Astrocyte (in vitro differentiated cells and primary cell): ENCODE results near the gene GYPC. TPM values are rescaled to one million over a fixed set of nuclear protein-coding genes. Genes with fewer than 3 reads are reported as not detected.

Source experiments
- DNase-seq: peaks from one replicate; pipeline ENCODE4 v3.0.0-alpha.2; 2010; ENCODE audit warnings: low read depth
- FAIRE-seq: peaks from 2 replicates; lab custom pipeline; 2011; peaks lifted over from hg19 to GRCh38; lab: Jason Lieb, UNC
- H2AFZ ChIP-seq: 2 replicates; pipeline ENCODE4 v1.6.0; 2012; ENCODE audit warnings: low read depth, low read length, inconsistent platforms
- H3K27ac ChIP-seq: 2 replicates; pipeline ENCODE4 v1.5.1; 2011; ENCODE audit warnings: low read depth, low read length, inconsistent platforms
- H3K27me3 ChIP-seq: 2 replicates; pipeline ENCODE4 v1.6.0; 2011; ENCODE audit warnings: low read length, inconsistent platforms; ENCODE audit not compliant: insufficient read depth
- H3K36me3 ChIP-seq: 2 replicates; pipeline ENCODE4 v1.5.1; 2011; ENCODE audit warnings: low read length, inconsistent platforms; ENCODE audit not compliant: insufficient read depth
- H3K4me1 ChIP-seq: 2 replicates; pipeline ENCODE4 v1.5.1; 2011; ENCODE audit warnings: low read length, inconsistent platforms; ENCODE audit not compliant: insufficient read depth
- H3K4me2 ChIP-seq: 2 replicates; pipeline ENCODE4 v1.6.0; 2012; ENCODE audit warnings: low read length, inconsistent platforms
- H3K4me3 ChIP-seq: 2 replicates; pipeline ENCODE4 v1.5.1; 2011; ENCODE audit warnings: low read depth, mild to moderate bottlenecking, low read length, inconsistent platforms; ENCODE audit not compliant: insufficient read depth
- H3K79me2 ChIP-seq: 2 replicates; pipeline ENCODE4 v1.6.0; 2012; ENCODE audit warnings: mild to moderate bottlenecking, low read length, inconsistent platforms; ENCODE audit not compliant: insufficient read depth
- H3K9ac ChIP-seq: 2 replicates; pipeline ENCODE4 v1.6.0; 2012; ENCODE audit warnings: mild to moderate bottlenecking, low read length, inconsistent platforms
- H3K9me3 ChIP-seq: 2 replicates; pipeline ENCODE4 v1.5.1; 2012; ENCODE audit warnings: low read depth, mild to moderate bottlenecking, low read length, inconsistent platforms; ENCODE audit not compliant: insufficient read depth
- H4K20me1 ChIP-seq: 2 replicates; pipeline ENCODE4 v1.6.0; 2012; ENCODE audit warnings: low read length, inconsistent platforms; ENCODE audit not compliant: insufficient read depth
- H3K27ac Mint-ChIP-seq: one replicate; pipeline ENCODE4 v1.8.0; 2021; ENCODE audit warnings: mild to moderate bottlenecking, mixed read lengths; ENCODE audit not compliant: unreplicated experiment
- H3K27me3 Mint-ChIP-seq: one replicate; pipeline ENCODE4 v1.8.0; 2021; ENCODE audit warnings: low read depth, mixed read lengths; ENCODE audit not compliant: unreplicated experiment
- H3K36me3 Mint-ChIP-seq: one replicate; pipeline ENCODE4 v1.8.0; 2021; ENCODE audit warnings: low read depth, mixed read lengths; ENCODE audit not compliant: unreplicated experiment
- H3K4me1 Mint-ChIP-seq: one replicate; pipeline ENCODE4 v1.8.0; 2021; ENCODE audit warnings: low read depth, mixed read lengths; ENCODE audit not compliant: unreplicated experiment
- H3K4me3 Mint-ChIP-seq: one replicate; pipeline ENCODE4 v1.8.0; 2021; ENCODE audit warnings: mild to moderate bottlenecking, moderate library complexity, mixed read lengths; ENCODE audit not compliant: unreplicated experiment
- H3K9me3 Mint-ChIP-seq: one replicate; pipeline ENCODE4 v1.8.0; 2021; ENCODE audit warnings: mild to moderate bottlenecking, mixed read lengths; ENCODE audit not compliant: unreplicated experiment
- EZH2 ChIP-seq: IDR thresholded peaks from 2 replicates; pipeline ENCODE4 v1.6.1; 2012; ENCODE audit warnings: mild to moderate bottlenecking, low read length, inconsistent platforms; ENCODE audit not compliant: insufficient read depth
- total RNA-seq: library from RNA; stranded (reverse); gene quantifications from 2 replicates; pipeline ENCODE4 v1.2.1, GENCODE V29; 2021
- TF ChIP-seq, protein P1 (sequence below): IDR thresholded peaks from 2 replicates; pipeline ENCODE4 v1.5.1; 2011; ENCODE audit warnings: low read depth, mild to moderate bottlenecking, inconsistent platforms, low read length, moderate library complexity; ENCODE audit not compliant: insufficient read depth

Gene GYPC
- total RNA-seq, 1 donor from 2014 or later: 29.3 TPM

DNA sequence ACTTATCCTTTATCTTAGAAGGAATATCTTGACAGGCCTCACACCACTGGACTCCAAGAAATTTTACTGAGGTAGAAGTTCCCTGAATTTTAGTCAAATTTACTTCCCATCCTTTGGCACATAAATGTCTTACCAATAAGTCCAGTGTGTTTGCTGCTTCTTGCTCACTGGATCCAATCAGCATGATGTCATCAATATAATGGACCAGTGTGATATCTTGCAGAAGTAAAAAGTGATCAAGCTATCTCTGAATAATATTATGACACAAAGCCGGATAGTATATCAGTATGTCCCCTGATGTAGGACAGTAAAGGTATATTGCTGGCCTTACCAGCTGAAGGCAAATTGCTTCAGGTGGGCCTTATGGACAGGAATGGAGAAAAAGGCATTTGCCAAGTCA, 6.9 kb upstream of the GYPC start:
- Histone ChIP-seq H3K4me1 (no peaks in the 10 kb centered on the region), H3K27me3 (no peaks in the 10 kb centered on the region), H3K9ac (no peak overlapping the region), H2AFZ (no peak overlapping the region), H3K36me3 (no peaks in the 10 kb centered on the region), H3K4me2 (no peak overlapping the region), H4K20me1 (no peaks in the 10 kb centered on the region), H3K9me3 (no peaks in the 10 kb centered on the region), H3K79me2 (no peaks in the 10 kb centered on the region), H3K27ac (no peak overlapping the region), H3K4me3 (no peak overlapping the region)
- no peak for TF ChIP-seq EZH2
- TF ChIP-seq, protein P1, sequence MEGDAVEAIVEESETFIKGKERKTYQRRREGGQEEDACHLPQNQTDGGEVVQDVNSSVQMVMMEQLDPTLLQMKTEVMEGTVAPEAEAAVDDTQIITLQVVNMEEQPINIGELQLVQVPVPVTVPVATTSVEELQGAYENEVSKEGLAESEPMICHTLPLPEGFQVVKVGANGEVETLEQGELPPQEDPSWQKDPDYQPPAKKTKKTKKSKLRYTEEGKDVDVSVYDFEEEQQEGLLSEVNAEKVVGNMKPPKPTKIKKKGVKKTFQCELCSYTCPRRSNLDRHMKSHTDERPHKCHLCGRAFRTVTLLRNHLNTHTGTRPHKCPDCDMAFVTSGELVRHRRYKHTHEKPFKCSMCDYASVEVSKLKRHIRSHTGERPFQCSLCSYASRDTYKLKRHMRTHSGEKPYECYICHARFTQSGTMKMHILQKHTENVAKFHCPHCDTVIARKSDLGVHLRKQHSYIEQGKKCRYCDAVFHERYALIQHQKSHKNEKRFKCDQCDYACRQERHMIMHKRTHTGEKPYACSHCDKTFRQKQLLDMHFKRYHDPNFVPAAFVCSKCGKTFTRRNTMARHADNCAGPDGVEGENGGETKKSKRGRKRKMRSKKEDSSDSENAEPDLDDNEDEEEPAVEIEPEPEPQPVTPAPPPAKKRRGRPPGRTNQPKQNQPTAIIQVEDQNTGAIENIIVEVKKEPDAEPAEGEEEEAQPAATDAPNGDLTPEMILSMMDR: no peak
- FAIRE-seq (no peak), DNase-seq (no peak)
- Mint-ChIP-seq H3K27ac (no peak overlapping the region), H3K4me1 (no peaks in the 10 kb centered on the region), H3K36me3 (no peaks in the 10 kb centered on the region), H3K4me3 (no peak overlapping the region), H3K9me3 (peaks cover 7% of the 10 kb centered on the region), H3K27me3 (peaks cover 10% of the 10 kb centered on the region)

DNA sequence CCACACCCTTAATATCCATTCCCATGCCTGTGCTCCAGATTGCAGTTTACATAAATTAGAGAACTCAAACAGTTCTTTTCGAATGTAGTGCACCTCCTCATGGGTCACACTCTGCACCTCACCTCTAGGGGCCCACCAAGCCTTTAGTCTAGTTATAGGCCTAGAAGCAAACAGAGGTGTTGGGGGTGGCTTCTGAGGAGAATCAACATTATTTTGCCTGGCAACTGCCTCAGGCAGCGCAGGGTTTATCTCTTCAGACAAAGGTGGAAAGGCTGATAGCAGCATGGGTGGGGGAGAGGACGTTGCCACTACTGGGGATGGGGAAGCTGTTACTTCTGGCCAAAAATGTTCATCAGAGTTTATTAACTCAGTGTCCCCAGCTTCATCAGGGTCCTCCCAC, 5.0 kb upstream of the GYPC start:
- H3K36me3 ChIP-seq: no peaks in the 10 kb centered on the region
- DNase-seq (no peak), FAIRE-seq (no peak)

DNA sequence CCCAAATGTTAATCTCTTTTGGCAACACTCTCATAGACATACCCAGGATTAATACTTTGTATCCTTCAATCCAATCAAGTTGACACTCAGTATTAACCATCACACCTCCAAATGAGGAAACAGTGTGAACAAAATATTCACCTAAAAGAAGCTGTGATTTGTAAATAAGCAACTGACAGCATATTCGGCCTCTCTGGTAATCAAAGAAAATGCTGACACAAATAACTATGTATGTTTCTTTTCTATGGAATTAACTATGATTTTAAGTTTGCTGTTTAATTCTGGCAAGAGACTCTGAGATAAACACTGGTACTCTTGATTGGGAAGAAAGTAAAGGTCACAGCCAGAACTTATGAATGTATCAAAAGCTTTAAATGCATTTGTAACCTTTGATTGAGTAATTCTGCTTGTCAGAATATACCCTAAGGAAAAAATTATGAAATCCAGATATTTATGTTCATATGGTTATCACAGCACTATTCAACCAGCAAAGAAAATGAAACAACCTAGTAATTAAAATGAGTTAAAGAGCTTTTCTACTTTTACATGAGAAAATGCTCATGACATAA, 3.6 kb upstream of the GYPC start:
- no peaks in the 10 kb centered on the region for H3K9me3 ChIP-seq
- H3K36me3 ChIP-seq: no peaks in the 10 kb centered on the region
- H3K79me2 ChIP-seq: no peaks in the 10 kb centered on the region
- no peak overlapping the region for H2AFZ ChIP-seq
- no peak for FAIRE-seq
- no peak overlapping the region for H3K4me2 ChIP-seq
- Mint-ChIP-seq H3K4me3 (no peak overlapping the region), H3K27me3 (peaks cover 7% of the 10 kb centered on the region), H3K36me3 (no peaks in the 10 kb centered on the region), H3K9me3 (peaks cover 7% of the 10 kb centered on the region), H3K27ac (no peak overlapping the region), H3K4me1 (peaks cover 12% of the 10 kb centered on the region)
- H3K27ac ChIP-seq: no peak overlapping the region
- peaks cover 18% of the 10 kb centered on the region for H3K4me1 ChIP-seq
- H4K20me1 ChIP-seq: no peaks in the 10 kb centered on the region
- no peak overlapping the region for H3K9ac ChIP-seq
- no peak overlapping the region for H3K4me3 ChIP-seq
- no peaks in the 10 kb centered on the region for H3K27me3 ChIP-seq
- TF ChIP-seq EZH2: no peak
- TF ChIP-seq, protein P1: no peak
- DNase-seq: no peak

More for the DNA sequence above, 5.0 kb upstream of the GYPC start:
- Histone ChIP-seq H3K4me2 (no peak overlapping the region), H3K27me3 (no peaks in the 10 kb centered on the region), H3K79me2 (no peaks in the 10 kb centered on the region), H3K9ac (no peak overlapping the region), H4K20me1 (no peaks in the 10 kb centered on the region), H3K27ac (no peak overlapping the region), H2AFZ (no peak overlapping the region), H3K9me3 (no peaks in the 10 kb centered on the region), H3K4me1 (peaks cover 7% of the 10 kb centered on the region), H3K4me3 (no peak overlapping the region)
- Mint-ChIP-seq H3K36me3 (no peaks in the 10 kb centered on the region), H3K4me1 (peaks cover 4% of the 10 kb centered on the region), H3K27me3 (peaks cover 7% of the 10 kb centered on the region), H3K9me3 (peaks cover 7% of the 10 kb centered on the region), H3K27ac (no peak overlapping the region), H3K4me3 (no peak overlapping the region)
- TF ChIP-seq, protein P1: no peak
- no peak for TF ChIP-seq EZH2
